NCI-H2107 treated with DMSO at 0.1 percent for 48 hours (cell line): ENCODE data around the gene ABTB1.

Source experiments
- DNase-seq: peaks from one replicate; lab custom pipeline; 2025; ENCODE audit not compliant: unreplicated experiment; lab: John Stamatoyannopoulos, UW

Gene ABTB1

GRCh38 chr3:127672429-127673190 lies at the start of gene ABTB1:
Gene ABTB1, plus strand, starts transcription at chr3:127672952. Its CDS starts 74 bp downstream, at chr3:127673026.
- DNase-seq = peak; percentile 33

- no peak for DNase-seq
Observed at GRCh38 chr3:127624063-127624462, 48.7 kb upstream of the ABTB1 start.

- DNase-seq = no peak
Observed at GRCh38 chr3:127625821-127626220, 46.9 kb upstream of the ABTB1 start.

GRCh38 chr3:127628426-127628787 lies 44.3 kb upstream of the ABTB1 start:
- no peak for DNase-seq

- DNase-seq = no peak
Observed at GRCh38 chr3:127628788-127629466, 43.8 kb upstream of the ABTB1 start, which contains the start of gene PODXL2. Gene PODXL2, plus strand, starts transcription at chr3:127629185. Its CDS starts 35 bp downstream, at chr3:127629220.

GRCh38 chr3:127629467-127630403 lies 43.0 kb upstream of the ABTB1 start:
- no peak for DNase-seq

GRCh38 chr3:127630811-127631714 lies 41.7 kb upstream of the ABTB1 start:
- DNase-seq = peak; percentile 74

- no peak for DNase-seq
Observed at GRCh38 chr3:127632035-127632820, 40.5 kb upstream of the ABTB1 start.

- no peak for DNase-seq
Observed at GRCh38 chr3:127634653-127635052, 38.1 kb upstream of the ABTB1 start.

- no peak for DNase-seq
Observed at GRCh38 chr3:127637546-127637945, 35.2 kb upstream of the ABTB1 start.

- DNase-seq = no peak
Observed at GRCh38 chr3:127637971-127638370, 34.8 kb upstream of the ABTB1 start.

- DNase-seq = no peak
Observed at GRCh38 chr3:127639173-127640041, 33.3 kb upstream of the ABTB1 start.

- no peak for DNase-seq
Observed at GRCh38 chr3:127640042-127640355, 32.8 kb upstream of the ABTB1 start.

GRCh38 chr3:127644641-127645370 lies 27.9 kb upstream of the ABTB1 start:
- no peak for DNase-seq

GRCh38 chr3:127645371-127646015 lies 27.3 kb upstream of the ABTB1 start:
- no peak for DNase-seq

GRCh38 chr3:127646501-127647046 lies 26.2 kb upstream of the ABTB1 start:
- no peak for DNase-seq

- DNase-seq = no peak
Observed at GRCh38 chr3:127647166-127647844, 25.4 kb upstream of the ABTB1 start.
